Measurements from ENCODE around the gene PTPRN2. TPM values are rescaled to one million over a fixed set of nuclear protein-coding genes. Genes with fewer than 3 reads are reported as not detected.

Gene PTPRN2
- total and polyA plus RNA-seq, 2 of the 8 experiments (the other 6 are each of a cell fraction or from before 2014, with no cell fraction given): 2.6 to 4.5 TPM

DNA sequence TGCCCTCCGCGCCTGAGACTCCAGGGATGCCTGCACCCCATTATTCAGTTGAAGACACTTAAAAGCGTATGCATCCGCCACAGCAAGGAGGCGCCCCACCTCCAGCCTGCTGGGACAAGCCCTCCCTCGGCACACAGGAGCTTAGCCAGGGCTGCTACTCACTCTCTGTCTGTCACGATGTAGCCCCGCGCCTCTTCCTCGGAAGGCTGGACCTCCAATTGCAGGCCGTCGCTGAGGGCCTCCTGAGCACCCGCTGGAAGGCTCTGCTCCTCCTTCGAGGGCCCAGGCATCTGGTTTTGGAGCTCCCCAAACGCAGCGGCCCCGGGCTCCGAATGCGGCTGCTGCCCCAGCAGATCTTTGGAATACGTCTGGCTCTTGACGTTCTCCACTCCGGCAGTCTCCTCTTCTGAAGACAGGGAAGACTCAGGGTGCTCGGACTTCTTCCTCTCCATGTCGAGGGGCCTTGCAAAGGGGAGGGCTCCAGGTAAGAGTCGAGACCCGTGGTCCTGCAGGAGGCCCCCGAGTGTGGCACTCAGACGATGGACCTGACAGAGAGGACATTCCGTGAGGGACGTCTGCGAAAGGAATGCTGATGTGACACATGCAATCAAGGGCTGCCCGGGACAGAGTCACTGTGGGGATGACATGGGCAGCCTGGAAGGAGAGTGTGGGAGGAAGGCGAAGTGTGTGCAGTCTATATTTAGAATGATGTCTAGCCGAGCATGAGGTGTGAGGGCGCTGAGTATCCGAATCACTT lies 453.9 kb downstream of the PTPRN2 start:
- Histone ChIP-seq H2BK120ac (replicated peaks; ENCODE audit: low read depth, low read length) (no peak overlapping the region), H3K27me3 (replicated peaks in 1 of 4; ENCODE audit: control insufficient read depth in 3 of 4, extremely low read depth in 1 of 4, insufficient read depth in 3 of 4, low read length in 3 of 4) (no peaks in the 10 kb centered on the region), H2AFZ (ENCODE audit: low read length) (no peak overlapping the region), H2BK5ac (ENCODE audit: low read depth, low read length) (no peak overlapping the region), H3K4me1 (replicated peaks in 1 of 4; ENCODE audit: control insufficient read depth in 3 of 4, insufficient read depth in 4 of 4, low read length in 3 of 4) (no peaks in the 10 kb centered on the region; a peak in 1 of 7 replicates), H3K4me3 (ENCODE audit: extremely low read depth in 1 of 4, insufficient read depth in 2 of 4, low read depth in 3 of 4, low read length in 4 of 4) (no peak overlapping the region), H3K4ac (replicated peaks; ENCODE audit: insufficient read length, low read depth, low read length) (no peak overlapping the region), H4K5ac (ENCODE audit: insufficient read length, low read depth, low read length) (no peak overlapping the region), H4K8ac (ENCODE audit: extremely low read depth, insufficient read depth, low read length) (0 out of 2 replicates have a peak overlapping the region, but pooled peaks have one; percentile 35), H4K91ac (replicated peaks; ENCODE audit: insufficient read length, low read length) (no peak overlapping the region), H3K9ac (replicated peaks in 1 of 4; ENCODE audit: extremely low read depth in 1 of 4, low read depth in 3 of 4, low read length in 3 of 4) (no peak overlapping the region), H3K56ac (replicated peaks; ENCODE audit: insufficient read length, low read depth, low read length) (no peak overlapping the region), H4K20me1 (replicated peaks in 1 of 2; ENCODE audit: control insufficient read depth in 1 of 2, insufficient read depth in 2 of 2, low read length in 2 of 2) (peaks cover 0 to 14% of the 10 kb centered on the region in 2 experiments), H3K23ac (ENCODE audit: insufficient read length) (no peak overlapping the region), H3K27ac (ENCODE audit: low read depth, low read length) (no peak overlapping the region), H3K36me3 (ENCODE audit: control insufficient read depth in 2 of 4, insufficient read depth in 4 of 4, low read length in 3 of 4) (peaks cover 0 to 3% (median 0%) of the 10 kb centered on the region in 4 experiments; a peak in 1 of 8 replicates), H3K79me1 (ENCODE audit: low read depth, low read length) (peaks cover 4% of the 10 kb centered on the region), H3K23me2 (ENCODE audit: low read depth, low read length) (peaks cover 26% of the 10 kb centered on the region), H2AK5ac (ENCODE audit: low read depth, low read length) (no peak overlapping the region), H3K14ac (ENCODE audit: insufficient read length) (no peak overlapping the region), H2BK20ac (ENCODE audit: low read length) (no peak overlapping the region), H3K18ac (ENCODE audit: extremely low read depth, low read length) (no peak overlapping the region), H3K4me2 (ENCODE audit: insufficient read depth in 1 of 2, low read depth in 2 of 2, low read length in 2 of 2) (no peak overlapping the region), H2BK12ac (ENCODE audit: low read depth, low read length) (no peak overlapping the region), H2BK15ac (ENCODE audit: low read length) (no peak overlapping the region), H3K79me2 (ENCODE audit: control insufficient read depth in 1 of 2, insufficient read depth in 2 of 2, low read length in 2 of 2) (no peaks in the 10 kb centered on the region; a peak in 1 of 4 replicates), H3K9me3 (ENCODE audit: insufficient read depth in 2 of 2, low read depth in 1 of 2, low read length in 1 of 2) (peaks cover 37% of the 10 kb centered on the region in 2 experiments)
- TF ChIP-seq CREB1 (IDR thresholded peaks at IDR 0.05) (no peak), RAD21 (IDR thresholded peaks at IDR 0.05 in 1 of 2, conservative IDR thresholded peaks at IDR 0.05 in 1 of 2; ENCODE audit: low read depth in 2 of 2, low read length in 2 of 2) (peak; percentile 41 to 49; a peak in 3 of 4 replicates), CTCF (IDR thresholded peaks at IDR 0.05; ENCODE audit: control extremely low read depth in 1 of 3, insufficient read depth in 1 of 3, low read depth in 1 of 3, low read length in 3 of 3) (peak; percentile 19 to 40 (median 38); a peak in 3 of 4 replicates)
- DNase-seq (ENCODE audit: low read depth in 1 of 2, low spot score in 2 of 2) (peak in 1 of 2 experiments; percentile 58), FAIRE-seq (no peak)
- ChIA-PET CTCF (ENCODE audit: partially characterized antibody) (interaction anchor here (1.2 kb wide), 1 partner anchor 18 kb away, joined by 3 read pairs; no protein-coding TSS in a partner anchor), POLR2A (ENCODE audit: partially characterized antibody) (no interaction called here)
- WGBS, 2 experiments (ENCODE audit: extremely low coverage in 1 of 2, insufficient coverage in 1 of 2, insufficient read length in 1 of 2, insufficient replicate concordance in 2 of 2, low coverage in 1 of 2, low lambda C conversion rate in 2 of 2, missing lambda C conversion rate in 1 of 2): 88% methylated on average over 36 of the region's 36 CpGs; no CpG with 5 or more reads in 1 of the 2 experiments

Measured in H1 (cell line).